GM12872 (cell line): ENCODE measurements around the gene ZDHHC8.

Experiments used
- CTCF ChIP-seq: IDR thresholded peaks from 3 replicates; pipeline ENCODE4 v1.5.1; 2011; ENCODE audit warnings: low read depth, mild to moderate bottlenecking, low read length, moderate library complexity; ENCODE audit not compliant: insufficient read depth

The ZDHHC8 gene

GRCh38 chr22:20142711-20143621 is 11.4 kb downstream of the ZDHHC8 start:
- no peak for TF ChIP-seq CTCF

GRCh38 chr22:20143883-20144665 is 12.5 kb downstream of the ZDHHC8 start:
- TF ChIP-seq CTCF, result no peak

- TF ChIP-seq CTCF, result no peak
These were observed 13.7 kb downstream of the ZDHHC8 start for GRCh38 chr22:20145206-20145831.

- TF ChIP-seq CTCF, result no peak
These were observed 14.2 kb downstream of the ZDHHC8 start for GRCh38 chr22:20145832-20146223.

GRCh38 chr22:20146777-20147176 is 15.2 kb downstream of the ZDHHC8 start:
- no peak for TF ChIP-seq CTCF

- TF ChIP-seq CTCF, result no peak
These were observed 15.8 kb downstream of the ZDHHC8 start for GRCh38 chr22:20147237-20147988.
